Measurements from ENCODE around the gene FAM204A. TPM values are rescaled to one million over a fixed set of nuclear protein-coding genes. Genes with fewer than 3 reads are reported as not detected.

Gene FAM204A
- total RNA-seq, 1 donor from 2014 or later = 60.2 TPM

DNA sequence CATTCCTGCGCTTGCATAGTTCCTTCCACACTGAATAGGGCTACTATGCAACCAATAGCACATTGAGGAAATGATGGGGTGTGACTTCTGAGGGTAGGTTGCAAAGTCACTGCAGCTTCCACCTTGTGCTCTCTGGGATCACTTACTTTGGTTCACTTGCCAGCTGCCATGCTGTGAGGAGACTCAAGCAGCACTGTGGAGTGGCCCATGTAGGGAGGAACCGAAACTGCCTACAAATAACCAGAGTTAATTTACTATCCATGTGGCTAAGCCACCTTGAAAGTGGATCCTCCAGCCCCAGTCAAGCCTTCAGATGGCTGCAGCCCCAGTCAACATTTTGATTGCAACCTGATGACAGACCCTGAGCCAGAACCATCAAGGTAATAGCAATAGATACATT lies 64.3 kb downstream of the FAM204A start:
- Histone ChIP-seq H3K4me1 (ENCODE audit: insufficient read depth, low read length) (no peaks in the 10 kb centered on the region), H3K36me3 (ENCODE audit: insufficient read depth, low read length) (no peaks in the 10 kb centered on the region), H3K79me2 (ENCODE audit: insufficient read depth, low read length) (no peaks in the 10 kb centered on the region), H3K27me3 (ENCODE audit: insufficient read depth, low read length) (no peaks in the 10 kb centered on the region), H4K20me1 (ENCODE audit: insufficient read depth, low read length) (no peaks in the 10 kb centered on the region), H3K9ac (ENCODE audit: low read length) (no peak overlapping the region), H2AFZ (ENCODE audit: low read depth, low read length) (no peak overlapping the region), H3K9me3 (ENCODE audit: insufficient read depth, low read depth, low read length) (peaks cover 4% of the 10 kb centered on the region), H3K4me3 (ENCODE audit: insufficient read depth, low read depth, low read length) (no peak overlapping the region), H3K4me2 (ENCODE audit: low read length) (no peak overlapping the region), H3K27ac (ENCODE audit: low read depth, low read length) (no peak overlapping the region)
- DNase-seq (ENCODE audit: low read depth) (no peak), FAIRE-seq (no peak)
- H3K4me3 Mint-ChIP-seq (ENCODE audit: unreplicated experiment) = no peak overlapping the region
- H3K27ac Mint-ChIP-seq (ENCODE audit: unreplicated experiment) = no peak overlapping the region
- peaks cover 4% of the 10 kb centered on the region for H3K27me3 Mint-ChIP-seq (ENCODE audit: low read depth, unreplicated experiment)
- no peak for TF ChIP-seq EZH2 (IDR thresholded peaks at IDR 0.05; ENCODE audit: insufficient read depth, low read length)
- TF ChIP-seq, protein P1, sequence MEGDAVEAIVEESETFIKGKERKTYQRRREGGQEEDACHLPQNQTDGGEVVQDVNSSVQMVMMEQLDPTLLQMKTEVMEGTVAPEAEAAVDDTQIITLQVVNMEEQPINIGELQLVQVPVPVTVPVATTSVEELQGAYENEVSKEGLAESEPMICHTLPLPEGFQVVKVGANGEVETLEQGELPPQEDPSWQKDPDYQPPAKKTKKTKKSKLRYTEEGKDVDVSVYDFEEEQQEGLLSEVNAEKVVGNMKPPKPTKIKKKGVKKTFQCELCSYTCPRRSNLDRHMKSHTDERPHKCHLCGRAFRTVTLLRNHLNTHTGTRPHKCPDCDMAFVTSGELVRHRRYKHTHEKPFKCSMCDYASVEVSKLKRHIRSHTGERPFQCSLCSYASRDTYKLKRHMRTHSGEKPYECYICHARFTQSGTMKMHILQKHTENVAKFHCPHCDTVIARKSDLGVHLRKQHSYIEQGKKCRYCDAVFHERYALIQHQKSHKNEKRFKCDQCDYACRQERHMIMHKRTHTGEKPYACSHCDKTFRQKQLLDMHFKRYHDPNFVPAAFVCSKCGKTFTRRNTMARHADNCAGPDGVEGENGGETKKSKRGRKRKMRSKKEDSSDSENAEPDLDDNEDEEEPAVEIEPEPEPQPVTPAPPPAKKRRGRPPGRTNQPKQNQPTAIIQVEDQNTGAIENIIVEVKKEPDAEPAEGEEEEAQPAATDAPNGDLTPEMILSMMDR (IDR thresholded peaks at IDR 0.05; ENCODE audit: insufficient read depth, low read depth, low read length) = no peak
- peaks cover 10% of the 10 kb centered on the region for H3K9me3 Mint-ChIP-seq (ENCODE audit: unreplicated experiment)
- peaks cover 3% of the 10 kb centered on the region for H3K36me3 Mint-ChIP-seq (ENCODE audit: low read depth, unreplicated experiment)
- H3K4me1 Mint-ChIP-seq (ENCODE audit: low read depth, unreplicated experiment) = peaks cover 6% of the 10 kb centered on the region

DNA sequence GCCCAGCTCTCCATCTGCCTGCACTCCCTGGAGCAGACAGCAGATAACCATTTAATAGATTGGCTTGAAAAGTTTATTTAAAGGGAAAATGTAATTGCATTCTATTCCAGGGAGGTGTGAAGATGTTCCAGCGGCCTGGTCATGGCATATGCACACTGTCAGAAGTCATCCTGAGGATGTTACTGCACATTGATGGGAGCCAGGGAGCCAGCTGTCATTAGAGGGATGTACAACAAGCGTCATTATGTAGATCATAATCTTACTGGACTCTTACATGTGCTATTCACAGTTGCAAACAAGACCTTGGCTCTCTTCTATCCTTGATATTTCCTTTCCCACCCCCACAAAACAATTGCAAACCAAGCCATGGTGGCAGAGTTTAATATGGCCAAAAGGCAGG lies 65.4 kb downstream of the FAM204A start:
- H3K4me1 ChIP-seq (ENCODE audit: insufficient read depth, low read length) = no peaks in the 10 kb centered on the region
- H3K4me2 ChIP-seq (ENCODE audit: low read length) = no peak overlapping the region
- H3K9me3 ChIP-seq (ENCODE audit: insufficient read depth, low read depth, low read length) = peaks cover 4% of the 10 kb centered on the region
- H3K36me3 ChIP-seq (ENCODE audit: insufficient read depth, low read length) = no peaks in the 10 kb centered on the region
- Mint-ChIP-seq H3K27ac (ENCODE audit: unreplicated experiment) (no peak overlapping the region), H3K4me1 (ENCODE audit: low read depth, unreplicated experiment) (peaks cover 6% of the 10 kb centered on the region), H3K27me3 (ENCODE audit: low read depth, unreplicated experiment) (peaks cover 4% of the 10 kb centered on the region), H3K9me3 (ENCODE audit: unreplicated experiment) (peaks cover 10% of the 10 kb centered on the region), H3K4me3 (ENCODE audit: unreplicated experiment) (no peak overlapping the region), H3K36me3 (ENCODE audit: low read depth, unreplicated experiment) (peaks cover 3% of the 10 kb centered on the region)
- DNase-seq (ENCODE audit: low read depth) (no peak), FAIRE-seq (no peak)
- H3K27me3 ChIP-seq (ENCODE audit: insufficient read depth, low read length) = peaks cover 2% of the 10 kb centered on the region
- H2AFZ ChIP-seq (ENCODE audit: low read depth, low read length) = no peak overlapping the region
- no peak for TF ChIP-seq EZH2 (IDR thresholded peaks at IDR 0.05; ENCODE audit: insufficient read depth, low read length)
- TF ChIP-seq, protein P1 (IDR thresholded peaks at IDR 0.05; ENCODE audit: insufficient read depth, low read depth, low read length) = no peak
- no peak overlapping the region for H3K27ac ChIP-seq (ENCODE audit: low read depth, low read length)
- H3K9ac ChIP-seq (ENCODE audit: low read length) = no peak overlapping the region
- H4K20me1 ChIP-seq (ENCODE audit: insufficient read depth, low read length) = no peaks in the 10 kb centered on the region
- H3K4me3 ChIP-seq (ENCODE audit: insufficient read depth, low read depth, low read length) = no peak overlapping the region
- H3K79me2 ChIP-seq (ENCODE audit: insufficient read depth, low read length) = no peaks in the 10 kb centered on the region

DNA sequence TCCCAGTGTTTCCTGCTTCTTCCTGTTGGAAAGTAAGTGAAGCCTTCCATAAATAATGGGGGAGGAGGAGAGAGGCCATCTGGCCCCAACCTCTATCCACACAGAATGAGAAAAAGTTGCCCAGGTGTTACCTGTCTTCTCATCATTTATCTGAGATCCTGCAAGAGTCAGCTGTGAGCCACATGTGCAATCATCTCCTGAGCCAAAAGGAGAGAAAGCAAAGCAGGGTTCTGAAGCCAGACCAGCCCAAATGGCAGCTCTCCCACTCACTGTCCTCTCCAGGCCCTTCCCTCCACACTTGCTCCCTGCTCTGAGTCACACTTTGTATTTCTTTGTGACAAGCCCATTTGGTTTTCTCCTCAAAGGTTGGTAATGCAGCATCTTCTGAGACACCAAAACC lies 65.9 kb downstream of the FAM204A start:
- Mint-ChIP-seq H3K27me3 (ENCODE audit: low read depth, unreplicated experiment) (peaks cover 4% of the 10 kb centered on the region), H3K4me3 (ENCODE audit: unreplicated experiment) (no peak overlapping the region), H3K4me1 (ENCODE audit: low read depth, unreplicated experiment) (peaks cover 6% of the 10 kb centered on the region), H3K27ac (ENCODE audit: unreplicated experiment) (no peak overlapping the region), H3K9me3 (ENCODE audit: unreplicated experiment) (peaks cover 10% of the 10 kb centered on the region), H3K36me3 (ENCODE audit: low read depth, unreplicated experiment) (peaks cover 3% of the 10 kb centered on the region)
- Histone ChIP-seq H3K79me2 (ENCODE audit: insufficient read depth, low read length) (no peaks in the 10 kb centered on the region), H3K9me3 (ENCODE audit: insufficient read depth, low read depth, low read length) (peaks cover 4% of the 10 kb centered on the region), H3K4me1 (ENCODE audit: insufficient read depth, low read length) (no peaks in the 10 kb centered on the region), H2AFZ (ENCODE audit: low read depth, low read length) (no peak overlapping the region), H3K27ac (ENCODE audit: low read depth, low read length) (no peak overlapping the region), H3K4me2 (ENCODE audit: low read length) (no peak overlapping the region), H3K27me3 (ENCODE audit: insufficient read depth, low read length) (peaks cover 6% of the 10 kb centered on the region), H4K20me1 (ENCODE audit: insufficient read depth, low read length) (no peaks in the 10 kb centered on the region), H3K9ac (ENCODE audit: low read length) (no peak overlapping the region), H3K36me3 (ENCODE audit: insufficient read depth, low read length) (no peaks in the 10 kb centered on the region), H3K4me3 (ENCODE audit: insufficient read depth, low read depth, low read length) (no peak overlapping the region)
- DNase-seq (ENCODE audit: low read depth) (no peak), FAIRE-seq (no peak)
- no peak for TF ChIP-seq EZH2 (IDR thresholded peaks at IDR 0.05; ENCODE audit: insufficient read depth, low read length)
- TF ChIP-seq, protein P1 (IDR thresholded peaks at IDR 0.05; ENCODE audit: insufficient read depth, low read depth, low read length) = no peak

All from astrocyte (in vitro differentiated cells and primary cell).